Measurements from ENCODE around the gene SRP9.

DNA sequence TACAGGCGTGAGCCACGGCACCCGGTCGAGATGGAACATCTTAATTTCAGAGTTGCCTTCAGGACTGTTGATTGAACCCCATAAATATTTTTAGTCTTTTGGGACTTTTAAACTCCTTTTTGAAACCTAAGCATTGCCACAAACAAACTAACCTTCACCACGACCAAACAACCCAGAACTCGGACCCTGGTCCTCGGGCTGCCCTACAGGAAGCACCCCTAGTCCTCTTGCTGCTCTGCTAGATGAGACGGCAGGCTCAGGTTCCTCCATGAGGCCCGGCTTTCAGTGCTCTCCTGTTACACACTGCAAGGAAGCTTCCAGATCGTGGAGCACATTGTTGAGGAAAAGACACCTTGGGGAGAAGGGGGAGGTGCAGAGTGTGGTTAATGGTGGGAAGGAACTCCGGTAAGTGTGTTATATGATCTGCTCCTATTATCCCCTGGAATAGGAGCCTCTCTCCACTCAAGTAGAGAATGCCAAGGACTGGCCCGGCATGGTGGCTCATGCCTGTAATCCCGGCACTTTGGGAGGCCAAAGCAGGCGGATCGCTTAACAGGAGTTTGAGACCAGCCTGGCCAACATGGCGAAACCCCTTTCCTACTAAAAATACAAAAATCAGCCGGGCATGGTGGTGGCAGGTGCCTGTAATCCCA is 38.0 kb downstream of the SRP9 start:
- TF ChIP-seq, protein P1, sequence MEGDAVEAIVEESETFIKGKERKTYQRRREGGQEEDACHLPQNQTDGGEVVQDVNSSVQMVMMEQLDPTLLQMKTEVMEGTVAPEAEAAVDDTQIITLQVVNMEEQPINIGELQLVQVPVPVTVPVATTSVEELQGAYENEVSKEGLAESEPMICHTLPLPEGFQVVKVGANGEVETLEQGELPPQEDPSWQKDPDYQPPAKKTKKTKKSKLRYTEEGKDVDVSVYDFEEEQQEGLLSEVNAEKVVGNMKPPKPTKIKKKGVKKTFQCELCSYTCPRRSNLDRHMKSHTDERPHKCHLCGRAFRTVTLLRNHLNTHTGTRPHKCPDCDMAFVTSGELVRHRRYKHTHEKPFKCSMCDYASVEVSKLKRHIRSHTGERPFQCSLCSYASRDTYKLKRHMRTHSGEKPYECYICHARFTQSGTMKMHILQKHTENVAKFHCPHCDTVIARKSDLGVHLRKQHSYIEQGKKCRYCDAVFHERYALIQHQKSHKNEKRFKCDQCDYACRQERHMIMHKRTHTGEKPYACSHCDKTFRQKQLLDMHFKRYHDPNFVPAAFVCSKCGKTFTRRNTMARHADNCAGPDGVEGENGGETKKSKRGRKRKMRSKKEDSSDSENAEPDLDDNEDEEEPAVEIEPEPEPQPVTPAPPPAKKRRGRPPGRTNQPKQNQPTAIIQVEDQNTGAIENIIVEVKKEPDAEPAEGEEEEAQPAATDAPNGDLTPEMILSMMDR (IDR thresholded peaks at IDR 0.05) = no peak
- TF ChIP-seq POLR2AphosphoS5 (IDR thresholded peaks at IDR 0.05; ENCODE audit: insufficient read depth in 1 of 2, low read depth in 1 of 2) = no peak
